Activated naive CD4-positive, alpha-beta T cell treated with Interleukin-2 at 50 U/mL for 16 hours (primary cell): ENCODE measurements around the gene RHOU.
A peak's percentile ranks its signal among the peaks of the same experiment; 100 is the strongest.

ENCODE experiments used
- DNase-seq: peaks from one replicate; pipeline ENCODE4 v3.0.0-alpha.2; 2020

Gene RHOU

DNA sequence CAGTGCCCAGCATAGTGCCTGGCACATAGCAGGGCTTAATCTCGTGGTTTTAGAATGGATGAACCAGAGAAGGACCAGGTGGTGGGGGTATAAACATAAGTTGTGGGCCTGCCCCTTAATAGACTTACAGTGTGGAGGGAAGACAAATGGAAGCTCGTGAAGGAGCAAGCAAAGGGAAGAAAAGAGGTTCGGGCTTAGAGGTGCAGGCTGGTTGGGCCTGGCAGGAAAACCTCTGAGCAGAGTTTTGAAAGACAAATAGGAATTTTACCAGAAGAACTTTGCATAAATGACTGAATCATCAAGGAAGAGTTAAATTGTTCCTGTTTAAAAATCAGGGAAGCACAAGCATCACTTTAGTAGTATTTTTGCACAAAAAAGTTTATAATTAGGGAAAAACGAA is 4.5 kb downstream of the RHOU start:
- DNase-seq = no peak

DNA sequence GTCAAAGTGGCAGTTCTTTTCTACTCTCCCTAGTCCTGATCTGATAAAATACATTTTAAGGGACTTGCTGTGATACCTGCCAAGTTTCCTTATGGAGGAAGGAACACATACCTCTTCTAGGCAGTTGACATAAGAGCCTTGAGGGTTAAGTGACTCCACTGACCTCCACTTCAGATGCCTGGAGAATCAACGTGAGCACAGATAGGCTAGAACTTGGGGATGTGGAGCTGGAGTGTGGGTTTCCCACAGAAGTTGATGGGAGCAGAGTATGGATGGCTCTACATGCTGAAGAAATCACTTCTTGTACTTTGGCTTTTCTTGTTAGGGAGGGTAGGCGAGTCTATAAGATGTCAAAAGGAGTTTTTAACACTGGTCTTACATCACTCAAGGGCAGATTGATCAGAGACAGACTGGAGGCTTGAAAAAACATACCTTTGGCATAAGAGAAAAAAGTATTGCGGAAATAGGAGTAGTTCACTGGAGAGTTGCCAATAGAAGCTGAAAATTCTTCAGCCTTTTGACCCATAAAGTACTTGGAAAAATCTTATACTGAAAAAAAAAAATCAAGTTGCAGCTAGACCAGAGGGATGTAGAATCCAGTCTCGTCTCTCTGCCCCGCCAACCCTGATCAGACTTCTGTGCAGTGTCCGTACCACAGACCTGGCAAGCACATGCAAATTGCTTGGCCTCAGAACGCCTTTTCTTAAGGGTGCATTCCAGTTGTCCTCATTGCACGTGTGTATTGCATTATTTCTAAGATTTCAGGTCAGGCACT is 5.5 kb downstream of the RHOU start:
- no peak for DNase-seq

DNA sequence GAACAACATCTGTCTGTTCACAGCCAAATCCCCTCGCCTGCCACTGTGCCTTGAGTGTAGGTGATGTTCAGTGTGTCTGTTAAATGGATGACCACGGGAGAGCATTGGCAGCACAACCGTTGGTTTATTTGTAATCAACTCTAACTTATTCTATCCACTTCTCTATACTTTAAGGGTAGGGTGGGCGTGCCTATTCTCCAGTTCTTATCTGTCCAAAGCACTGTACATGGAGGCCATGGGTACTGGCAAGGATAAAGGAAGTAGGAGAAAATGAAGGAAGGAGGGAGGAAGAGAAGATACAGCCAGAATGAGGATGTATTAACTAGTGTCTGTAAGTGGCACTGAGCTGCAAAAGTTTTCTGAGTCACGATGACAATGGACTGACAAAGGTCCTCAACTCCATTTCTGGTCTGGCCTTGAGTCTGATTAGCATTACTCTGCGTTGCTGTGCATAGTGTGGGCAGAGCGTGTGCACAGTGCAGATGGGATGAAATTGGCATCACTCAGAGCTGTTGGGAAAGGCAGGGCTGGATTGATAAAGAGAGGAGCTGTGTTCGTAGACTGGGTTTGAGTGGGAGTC is 7.1 kb downstream of the RHOU start:
- no peak for DNase-seq

DNA sequence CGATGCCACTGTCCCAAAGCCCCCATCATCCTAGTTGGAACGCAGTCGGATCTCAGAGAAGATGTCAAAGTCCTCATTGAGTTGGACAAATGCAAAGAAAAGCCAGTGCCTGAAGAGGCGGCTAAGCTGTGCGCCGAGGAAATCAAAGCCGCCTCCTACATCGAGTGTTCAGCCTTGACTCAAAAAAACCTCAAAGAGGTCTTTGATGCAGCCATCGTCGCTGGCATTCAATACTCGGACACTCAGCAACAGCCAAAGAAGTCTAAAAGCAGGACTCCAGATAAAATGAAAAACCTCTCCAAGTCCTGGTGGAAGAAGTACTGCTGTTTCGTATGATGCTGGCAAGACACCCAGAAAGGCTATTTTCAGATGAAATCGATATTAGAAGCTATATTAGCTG is 8.1 kb downstream of the RHOU start:
- DNase-seq = no peak

DNA sequence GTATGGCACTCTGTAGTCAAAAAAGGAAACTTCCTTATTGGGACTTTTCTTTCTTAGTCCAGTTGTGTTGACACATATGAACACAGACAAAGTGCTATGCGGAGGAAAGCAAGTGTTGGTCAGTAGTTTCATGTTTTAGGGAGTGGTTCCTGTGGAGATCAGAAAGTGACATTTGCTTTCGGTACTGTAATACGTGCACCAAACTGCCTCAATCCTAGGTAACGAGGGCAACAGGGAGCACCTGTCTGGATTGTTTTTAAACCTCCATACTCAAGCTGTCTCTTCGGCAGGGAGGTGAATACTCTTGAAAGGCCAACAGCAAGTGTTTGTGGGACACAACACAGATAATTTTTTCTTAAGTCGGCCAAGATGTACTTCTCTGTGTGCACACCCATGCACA is 9.1 kb downstream of the RHOU start:
- DNase-seq = no peak

DNA sequence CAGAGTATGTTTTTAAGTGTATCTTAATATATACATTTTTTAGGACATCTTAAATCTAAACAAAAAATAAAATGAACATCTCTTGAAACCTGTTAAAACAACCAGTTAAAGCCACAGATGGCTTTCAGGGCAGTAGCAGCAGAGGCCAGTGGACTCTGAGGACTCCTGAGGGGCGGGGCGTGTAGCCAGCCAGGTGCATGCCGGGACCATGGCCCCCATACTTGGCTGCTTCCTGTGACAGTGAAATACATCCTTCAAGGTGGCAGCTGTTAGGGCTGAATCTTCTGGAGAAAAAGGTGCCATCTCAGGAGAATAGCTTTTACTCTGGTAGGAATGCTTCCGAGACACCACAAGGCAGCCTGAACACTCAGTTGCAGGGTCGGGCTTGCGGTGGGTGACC is 9.6 kb downstream of the RHOU start:
- DNase-seq = no peak

DNA sequence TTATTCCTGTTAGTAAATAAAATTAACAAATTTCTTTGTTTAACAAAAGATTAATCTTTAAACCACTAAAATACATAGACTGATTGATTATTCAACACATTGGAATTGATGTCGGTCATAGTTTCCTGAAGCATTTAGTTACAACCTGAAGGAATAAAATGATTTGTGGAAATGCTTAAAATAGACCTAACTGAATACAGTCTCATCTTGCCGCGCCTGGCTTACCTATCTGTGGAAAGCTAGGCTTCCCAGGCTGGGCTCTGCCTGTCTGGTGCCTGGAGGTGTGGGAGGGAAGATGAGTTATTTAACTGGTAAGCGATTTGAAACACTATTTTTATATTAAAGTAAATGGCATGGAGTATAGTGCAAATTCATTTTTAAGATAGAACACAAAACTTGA is 10.2 kb downstream of the RHOU start:
- DNase-seq = no peak

DNA sequence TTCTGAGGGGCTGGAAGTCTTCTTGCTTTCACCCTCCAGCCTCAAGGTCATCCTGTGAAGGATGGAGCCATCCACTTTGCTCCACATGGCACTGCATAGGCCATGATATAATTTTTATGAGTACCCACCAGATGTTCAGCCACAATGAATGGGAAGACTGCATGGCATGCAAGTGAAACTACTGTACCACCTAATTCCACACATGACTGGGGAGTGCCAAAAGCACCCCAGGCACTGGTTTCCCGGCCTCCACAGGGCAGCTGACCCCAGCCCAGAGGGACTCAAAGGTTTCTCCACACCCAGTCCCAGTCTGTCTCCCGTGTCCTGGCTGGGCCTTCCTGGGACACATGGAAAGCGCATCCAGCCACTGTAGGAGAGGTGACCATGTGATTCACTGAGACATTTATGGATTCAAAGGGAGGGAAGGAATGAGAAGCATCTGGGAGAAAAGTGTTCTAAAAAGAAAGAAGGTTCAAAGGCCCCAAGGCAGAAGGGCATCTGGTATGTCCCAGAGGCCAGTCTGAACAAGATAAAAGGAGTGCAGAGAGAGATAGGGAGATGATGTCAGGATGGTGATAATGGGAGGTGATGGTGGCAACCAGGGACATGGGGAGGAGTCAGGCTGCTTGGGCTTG is 12.1 kb downstream of the RHOU start:
- no peak for DNase-seq

DNA sequence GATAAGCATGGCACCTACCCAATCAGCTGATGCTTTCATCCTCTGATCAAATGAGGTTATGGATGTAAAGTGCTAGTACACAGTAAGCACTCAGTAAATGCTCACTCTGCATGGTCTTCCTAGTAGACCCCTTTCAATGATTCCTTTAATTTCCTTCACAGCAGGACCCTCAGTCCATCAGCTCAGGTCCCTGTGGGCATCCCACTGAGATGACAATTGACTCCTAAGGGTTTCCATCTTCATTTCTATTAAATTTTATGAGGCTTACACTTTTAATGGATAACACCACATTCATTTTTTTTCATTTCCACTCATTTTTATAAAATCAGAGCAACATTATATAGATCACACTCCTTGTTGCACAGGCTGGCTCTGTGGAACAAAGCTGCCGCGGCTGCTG is 12.8 kb downstream of the RHOU start:
- DNase-seq = no peak

DNA sequence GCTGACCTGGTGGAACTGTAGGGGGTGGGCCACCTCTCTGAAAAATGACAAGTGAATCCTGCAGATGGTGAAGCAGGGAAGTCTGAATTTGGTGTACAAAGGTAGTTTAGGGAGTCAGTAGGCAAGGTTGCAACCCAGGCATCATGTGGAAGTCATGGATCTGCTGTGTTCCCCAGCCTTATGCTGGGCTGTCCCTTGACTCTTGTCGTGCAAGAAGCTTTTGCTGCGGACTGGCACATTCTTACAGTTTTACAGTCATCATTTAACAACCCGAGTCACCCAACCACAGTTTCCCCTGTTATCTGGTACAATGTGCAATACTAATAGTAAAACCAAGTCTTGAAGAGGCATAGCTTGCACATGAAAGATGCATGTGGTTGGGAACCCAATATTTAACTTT is 13.2 kb downstream of the RHOU start:
- DNase-seq = peak; percentile 11

DNA sequence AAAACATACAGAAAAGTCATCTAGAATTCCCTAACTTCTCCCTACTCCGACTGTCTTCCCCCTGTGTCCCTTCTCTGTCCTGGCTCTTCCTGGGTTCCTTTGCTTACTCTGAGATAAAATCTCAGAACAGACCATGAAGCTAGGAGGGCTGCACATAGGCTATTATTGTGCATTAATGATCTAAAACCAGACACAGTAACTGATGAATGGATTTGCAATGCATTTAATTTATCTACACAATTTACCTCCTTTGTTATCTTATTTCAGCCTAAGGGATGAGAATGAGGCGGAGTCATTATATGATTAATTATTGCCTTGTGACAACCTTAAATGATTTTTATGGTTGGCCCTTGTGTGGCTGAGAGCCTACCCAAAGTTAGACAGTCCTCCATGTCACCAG is 14.5 kb downstream of the RHOU start:
- no peak for DNase-seq

DNA sequence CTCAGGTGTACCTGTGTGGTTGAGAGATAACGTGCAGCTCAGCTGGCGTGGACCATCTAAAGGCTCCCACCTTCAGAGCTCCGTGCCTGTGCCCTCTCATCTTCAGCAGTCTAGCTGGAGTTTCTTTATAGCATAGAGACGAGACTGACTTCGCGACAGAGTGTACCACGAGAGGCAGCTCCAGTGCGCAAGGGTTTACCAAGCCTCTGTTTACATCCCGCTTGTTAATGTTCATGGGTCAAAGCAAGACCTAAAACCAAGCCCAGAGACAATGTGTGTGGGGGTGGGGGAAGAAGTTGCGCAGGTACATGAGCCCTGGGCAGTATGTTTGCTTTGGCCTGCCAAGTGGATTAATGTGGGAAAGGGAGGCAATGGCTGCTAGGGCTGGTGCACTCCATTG is 15.6 kb downstream of the RHOU start:
- no peak for DNase-seq

DNA sequence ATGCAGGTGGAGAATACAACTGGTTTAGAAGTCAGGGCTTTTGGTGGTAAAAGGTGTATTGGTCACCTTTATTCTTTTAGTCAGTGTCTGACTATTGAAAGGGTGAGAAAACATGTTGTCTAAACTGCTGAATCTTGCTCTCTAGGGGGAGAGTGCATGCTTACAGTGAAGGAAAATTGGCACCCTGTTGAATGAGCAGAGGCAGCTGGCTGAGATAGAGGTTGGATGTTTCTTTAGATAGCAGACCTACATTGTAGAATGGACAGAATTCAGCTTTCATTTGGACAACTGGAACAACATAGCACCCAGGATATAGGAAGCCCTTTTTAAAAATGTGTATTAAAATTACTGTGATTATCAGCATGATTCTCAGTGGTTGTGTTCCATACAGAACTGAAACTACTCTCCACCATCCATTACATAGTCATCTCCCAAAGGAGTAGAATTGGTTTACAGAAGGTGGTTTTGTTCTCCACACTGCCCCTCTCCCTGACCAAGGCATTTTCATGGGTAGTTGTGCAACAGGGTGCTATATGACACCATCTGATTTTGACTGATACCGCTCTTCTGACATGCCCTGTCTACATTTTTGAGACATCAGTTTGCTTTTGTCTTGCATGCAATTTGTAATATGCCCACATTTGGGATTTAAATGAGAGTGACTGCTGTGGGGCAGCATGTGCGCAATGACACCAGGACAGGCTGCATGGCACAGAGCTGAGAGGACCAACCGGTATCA is 16.2 kb downstream of the RHOU start:
- DNase-seq = no peak

DNA sequence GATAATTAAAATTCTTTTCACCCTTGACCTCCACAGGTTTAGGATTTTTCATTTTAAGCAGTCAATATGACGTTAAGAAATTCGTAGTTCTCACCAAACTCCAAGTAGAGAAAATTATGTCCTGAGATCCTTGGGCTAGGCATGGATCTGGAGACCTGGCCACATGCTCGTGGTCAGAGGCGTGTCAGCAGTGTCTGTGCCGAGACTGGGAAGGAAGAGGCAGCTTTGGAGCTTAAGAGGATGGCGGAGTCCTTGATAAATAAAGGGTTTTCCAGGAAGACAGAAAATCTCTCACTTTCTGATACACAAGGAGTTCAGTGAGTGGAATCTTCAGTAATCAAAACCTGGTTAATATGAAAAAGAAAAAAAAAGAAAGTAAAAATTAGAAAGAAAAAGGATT is 17.0 kb downstream of the RHOU start:
- no peak for DNase-seq

DNA sequence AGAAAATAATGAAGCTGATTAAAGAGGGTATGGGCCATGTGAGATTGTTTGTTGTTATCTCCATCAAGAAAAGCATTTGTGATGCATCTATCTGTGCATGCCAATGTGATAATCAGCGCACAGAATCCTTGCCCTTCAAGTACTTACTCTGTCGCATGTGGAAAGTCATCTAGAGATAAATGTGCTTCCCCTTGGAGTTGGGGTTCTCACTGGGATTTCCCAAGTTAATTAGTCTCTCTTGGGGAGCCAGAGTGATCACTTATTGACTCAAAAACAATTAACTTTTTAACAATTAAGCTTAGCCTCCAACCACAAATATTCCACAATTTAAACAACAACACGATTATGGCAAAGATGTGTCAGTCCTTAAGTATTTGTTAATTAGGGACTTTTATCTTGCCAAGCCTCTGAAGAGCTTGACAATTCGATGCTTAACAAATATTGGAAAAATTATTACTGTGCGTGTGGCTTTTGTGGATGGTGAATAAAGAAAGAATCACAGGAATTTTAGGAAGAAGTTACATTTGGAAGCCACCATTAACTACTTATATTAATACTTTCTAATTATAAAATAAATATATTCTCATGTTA is 17.5 kb downstream of the RHOU start:
- no peak for DNase-seq

DNA sequence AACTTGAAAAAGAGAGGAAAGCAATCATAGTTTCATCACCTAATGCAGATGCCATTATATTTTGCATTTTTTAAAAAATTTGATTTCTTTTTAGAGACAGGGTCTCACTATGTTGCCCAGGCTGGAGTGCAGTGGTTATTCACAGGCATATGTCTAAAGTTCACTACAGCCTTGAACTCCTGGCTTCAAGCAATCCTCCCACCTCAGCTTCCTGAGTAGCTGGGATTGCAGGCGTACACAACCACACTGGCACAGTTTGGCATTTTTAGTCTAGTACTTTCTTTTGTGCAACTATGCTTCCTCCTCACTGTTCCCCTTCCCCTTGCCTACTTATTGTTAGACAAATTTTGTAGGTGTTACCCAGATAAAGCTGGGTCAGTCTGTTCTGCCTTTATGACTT is 18.0 kb downstream of the RHOU start:
- DNase-seq = no peak

DNA sequence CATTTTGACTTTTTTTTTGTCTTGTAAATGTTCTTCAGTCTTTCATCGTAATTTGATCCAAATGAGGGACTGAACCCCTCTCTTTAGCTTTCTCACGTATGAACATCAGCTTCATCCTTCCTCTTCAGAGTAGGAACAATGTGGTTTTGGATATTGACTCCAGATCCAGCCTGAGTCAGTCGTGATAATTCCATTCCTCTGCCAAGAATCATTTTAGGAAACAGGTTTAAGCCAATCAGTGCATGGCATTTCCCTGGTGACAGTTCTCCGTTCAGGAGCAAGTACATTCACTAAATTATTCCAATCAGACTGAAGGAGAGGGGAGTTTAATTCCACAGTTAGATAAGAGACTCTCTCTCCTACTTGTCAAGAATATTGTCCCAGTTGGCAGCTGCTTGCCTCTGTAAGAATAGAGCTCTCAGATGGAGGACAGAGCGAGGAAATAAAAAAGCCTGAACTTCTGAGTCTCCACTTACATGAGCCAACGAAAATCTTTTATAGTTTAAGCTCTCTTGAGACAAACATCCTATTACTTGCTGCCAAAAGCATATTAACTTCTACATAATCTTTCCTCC is 18.6 kb downstream of the RHOU start:
- no peak for DNase-seq

DNA sequence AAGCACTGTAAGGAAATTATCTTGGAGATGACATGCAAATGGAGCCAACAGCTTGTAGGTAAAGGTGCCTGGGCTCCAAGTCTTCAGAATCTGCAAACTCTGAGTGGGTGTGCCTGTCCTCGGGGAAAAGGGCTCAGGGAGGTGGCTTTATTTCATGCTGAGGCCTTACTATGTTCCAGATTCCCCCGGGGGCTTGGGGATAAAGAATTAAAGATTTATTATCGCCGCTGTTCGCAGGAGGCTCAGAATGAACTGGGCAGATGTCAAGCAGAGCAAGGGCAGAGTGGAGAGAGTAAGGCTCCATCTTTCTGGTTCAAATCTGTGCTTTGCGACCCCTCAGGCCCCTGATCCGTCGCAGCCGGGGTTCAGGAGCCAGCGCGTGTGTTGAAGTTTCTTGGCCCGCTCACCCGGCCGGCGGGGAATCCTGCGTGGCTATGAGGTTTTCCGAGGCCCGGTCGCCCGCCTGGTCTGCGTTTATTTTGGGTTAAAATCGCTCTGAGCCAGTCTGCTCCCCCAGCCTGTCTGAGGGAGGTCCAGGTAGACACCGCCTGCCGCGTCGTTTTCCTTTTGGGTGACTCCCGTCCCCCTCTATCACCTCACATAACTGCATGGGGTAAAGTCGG is 19.5 kb downstream of the RHOU start:
- DNase-seq = no peak

DNA sequence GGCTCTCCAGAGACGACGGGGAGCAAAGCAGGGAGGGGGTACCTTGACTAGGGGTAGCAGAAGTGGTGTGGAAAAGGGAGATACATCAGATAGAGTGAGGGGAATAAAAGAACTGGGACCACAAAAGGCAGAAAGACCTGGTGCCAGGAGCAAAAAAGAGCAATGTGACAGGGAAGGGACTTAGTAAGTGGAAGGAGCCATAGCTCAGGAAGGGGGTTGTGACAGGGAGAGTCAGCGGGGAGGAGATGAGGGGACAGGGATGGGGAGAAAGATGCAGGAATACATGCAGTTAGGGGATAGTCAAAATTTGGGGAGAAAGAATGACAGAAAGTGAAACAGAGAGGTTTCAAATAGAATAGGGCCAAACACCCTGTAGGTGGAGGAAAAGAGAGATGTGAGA is 20.5 kb downstream of the RHOU start:
- DNase-seq = no peak

DNA sequence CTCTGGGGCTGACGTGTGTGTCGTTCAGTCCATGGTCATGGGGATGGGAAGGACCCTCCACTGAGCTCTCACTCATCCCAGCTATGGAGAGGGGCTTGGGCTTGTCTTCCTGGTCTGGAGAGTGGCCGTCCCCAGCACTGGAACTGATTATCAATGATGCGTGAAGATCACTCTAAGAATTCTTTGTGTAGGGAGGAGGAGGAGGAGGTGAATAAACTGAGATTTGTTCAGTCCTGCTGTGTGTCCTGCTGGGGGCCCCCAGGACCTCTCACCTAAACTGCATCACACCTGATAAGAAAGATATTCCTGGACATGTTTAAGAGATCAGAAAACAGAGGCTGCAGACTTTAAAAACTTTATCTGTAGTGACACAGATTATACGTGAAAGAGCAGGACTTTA is 21.2 kb downstream of the RHOU start:
- no peak for DNase-seq

DNA sequence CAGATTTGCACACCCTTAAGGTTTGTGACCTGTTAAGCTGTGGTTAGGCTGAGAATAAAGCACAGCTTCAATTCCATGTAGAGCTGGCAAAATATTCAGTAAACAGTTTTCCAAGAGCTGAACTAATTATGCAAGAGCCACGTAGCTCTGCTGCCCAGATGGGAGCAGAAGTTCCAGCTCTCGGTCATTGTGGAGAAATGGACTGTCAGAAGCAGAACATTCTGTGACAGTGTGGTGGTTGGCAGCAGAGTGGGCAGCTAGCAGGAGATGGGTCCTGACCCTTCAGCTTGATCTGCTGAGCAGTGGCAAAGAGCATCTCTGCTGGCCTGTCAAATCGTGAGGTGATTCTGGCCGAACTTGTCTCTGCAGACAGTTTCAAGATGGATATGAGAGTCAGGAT is 23.2 kb downstream of the RHOU start:
- DNase-seq = no peak

DNA sequence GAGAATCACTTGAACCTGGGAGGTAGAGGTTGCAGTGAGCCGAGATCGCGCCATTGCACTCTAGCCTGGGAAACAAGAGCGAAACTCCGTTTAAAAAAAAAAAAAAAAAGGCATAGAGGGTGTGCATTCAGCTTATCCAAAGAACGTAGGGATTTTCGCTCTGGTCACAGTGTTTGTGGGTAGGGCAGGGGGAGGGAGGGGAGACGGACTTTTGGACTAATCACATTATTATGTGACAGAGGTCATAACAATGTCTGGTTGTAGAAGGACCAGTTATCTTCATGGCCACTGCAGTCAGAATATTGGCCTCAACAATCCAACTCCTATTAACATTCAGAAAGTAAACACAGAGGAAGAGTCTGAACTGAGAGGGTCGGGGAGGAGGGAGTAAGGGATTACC is 25.7 kb downstream of the RHOU start:
- DNase-seq = no peak

DNA sequence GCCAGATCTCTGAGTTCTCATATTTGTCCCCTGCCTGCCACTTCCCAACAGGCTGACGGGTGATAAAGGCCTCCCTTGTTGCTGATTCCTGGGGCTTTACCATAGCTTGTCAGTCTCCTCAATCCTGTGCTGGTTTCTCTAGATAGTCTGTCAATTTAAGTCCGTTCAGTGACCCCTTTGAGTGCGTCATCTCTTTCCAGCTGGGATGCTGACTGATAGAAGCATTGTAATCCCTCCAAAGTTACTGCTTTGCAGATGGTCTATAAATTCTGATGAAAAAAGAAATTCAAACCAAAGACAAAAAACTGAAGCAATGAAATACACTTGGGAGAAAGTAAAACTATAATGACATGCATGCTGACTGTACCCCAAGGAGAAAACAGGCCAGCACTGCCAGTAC is 28.3 kb downstream of the RHOU start:
- no peak for DNase-seq
